ENCODE results near the gene NISCH.

Gene NISCH

GRCh38 chr3:52455283-52456168, at the start of gene NISCH:
NISCH (plus strand) TSS chr3:52455604; CDS start chr3:52455642, 38 bp downstream.
- peak within 1 kb of the TSS; percentile 90 to 99 (median 95) for H3K9ac ChIP-seq
- peak within 1 kb of the TSS; percentile 74 to 94 (median 89) for H3K27ac ChIP-seq
- TF ChIP-seq Cebpa-rat (IDR thresholded peaks at IDR 0.05), result peak in 9 of 11 experiments; percentile 22 to 90 (median 73); a peak in 15 of 22 replicates
- peak within 1 kb of the TSS; percentile 82 to 98 (median 92) for H3K4me3 ChIP-seq
- H3K27me3 ChIP-seq, result no peaks in the 10 kb centered on the region
- no peaks in the 10 kb centered on the region for H3K9me3 ChIP-seq (replicated peaks in 1 of 11)
- peak within 1 kb of the TSS; percentile 95 to 100 (median 98) for H3K4me2 ChIP-seq
- H4K20me1 ChIP-seq, result peaks cover 11 to 40% (median 25%) of the 10 kb centered on the region in 11 experiments; a peak in 17 of 22 replicates
- peaks cover 32 to 39% (median 36%) of the 10 kb centered on the region in 11 experiments for H3K36me3 ChIP-seq
- peaks cover 25 to 74% (median 45%) of the 10 kb centered on the region in 10 experiments for H3K4me1 ChIP-seq

- Histone ChIP-seq H3K4me3 (no peak overlapping the region), H3K9ac (peak overlapping the region in 3 of 11 experiments; percentile 32 to 42 (median 36); a peak in 1 of 22 replicates), H3K27ac (no peak overlapping the region), H3K9me3 (replicated peaks in 1 of 11) (no peaks in the 10 kb centered on the region), H3K4me1 (peaks cover 19 to 35% (median 23%) of the 10 kb centered on the region in 10 experiments), H3K27me3 (no peaks in the 10 kb centered on the region), H4K20me1 (peaks cover 0 to 71% (median 26%) of the 10 kb centered on the region in 11 experiments; a peak in 16 of 22 replicates), H3K36me3 (peaks cover 71 to 77% (median 74%) of the 10 kb centered on the region in 11 experiments), H3K4me2 (no peak overlapping the region)
- TF ChIP-seq Cebpa-rat (IDR thresholded peaks at IDR 0.05), result no peak
Observed at GRCh38 chr3:52406231-52406661, 49.2 kb upstream of the NISCH start.

GRCh38 chr3:52406791-52407510, 48.5 kb upstream of the NISCH start:
- TF ChIP-seq Cebpa-rat (IDR thresholded peaks at IDR 0.05), result no peak
- H3K27ac ChIP-seq, result no peak overlapping the region
- peak overlapping the region in 5 of 11 experiments; percentile 10 to 96 (median 42); a peak in 5 of 22 replicates for H3K9ac ChIP-seq
- H3K9me3 ChIP-seq (replicated peaks in 1 of 11), result no peaks in the 10 kb centered on the region
- H3K4me2 ChIP-seq, result no peak overlapping the region
- no peaks in the 10 kb centered on the region for H3K27me3 ChIP-seq
- H3K36me3 ChIP-seq, result peaks cover 64 to 70% (median 67%) of the 10 kb centered on the region in 11 experiments
- H3K4me3 ChIP-seq, result no peak overlapping the region
- H3K4me1 ChIP-seq, result peaks cover 25 to 42% (median 30%) of the 10 kb centered on the region in 10 experiments
- H4K20me1 ChIP-seq, result peaks cover 0 to 73% (median 32%) of the 10 kb centered on the region in 11 experiments; a peak in 15 of 22 replicates

GRCh38 chr3:52407779-52408178, 47.6 kb upstream of the NISCH start:
- no peak overlapping the region; a peak in 1 of 20 replicates for H3K4me3 ChIP-seq
- H3K4me2 ChIP-seq, result peak overlapping the region; percentile 90 to 99 (median 97); a peak in 16 of 22 replicates
- peaks cover 33 to 50% (median 38%) of the 10 kb centered on the region in 10 experiments for H3K4me1 ChIP-seq
- no peak overlapping the region for H3K27ac ChIP-seq
- H3K9me3 ChIP-seq (replicated peaks in 1 of 11), result no peaks in the 10 kb centered on the region
- TF ChIP-seq Cebpa-rat (IDR thresholded peaks at IDR 0.05), result no peak
- H4K20me1 ChIP-seq, result peaks cover 0 to 73% (median 30%) of the 10 kb centered on the region in 11 experiments; a peak in 16 of 22 replicates
- H3K36me3 ChIP-seq, result peaks cover 56 to 62% (median 59%) of the 10 kb centered on the region in 11 experiments
- H3K9ac ChIP-seq, result peak overlapping the region in 8 of 11 experiments; percentile 91 to 98 (median 95); a peak in 13 of 22 replicates
- H3K27me3 ChIP-seq, result no peaks in the 10 kb centered on the region

- TF ChIP-seq Cebpa-rat (IDR thresholded peaks at IDR 0.05), result no peak
- H3K4me1 ChIP-seq, result peaks cover 39 to 57% (median 45%) of the 10 kb centered on the region in 10 experiments
- H3K36me3 ChIP-seq, result peaks cover 49 to 59% (median 52%) of the 10 kb centered on the region in 11 experiments
- H3K4me2 ChIP-seq, result peak overlapping the region; percentile 90 to 99 (median 97)
- H3K4me3 ChIP-seq, result peak overlapping the region; percentile 87 to 99 (median 96)
- H3K9ac ChIP-seq, result peak overlapping the region; percentile 86 to 98 (median 95); a peak in 21 of 22 replicates
- H4K20me1 ChIP-seq, result peaks cover 0 to 68% (median 28%) of the 10 kb centered on the region in 11 experiments; a peak in 16 of 22 replicates
- peak overlapping the region in 4 of 11 experiments; percentile 85 to 92 (median 90); a peak in 7 of 22 replicates for H3K27ac ChIP-seq
- H3K9me3 ChIP-seq (replicated peaks in 1 of 11), result no peaks in the 10 kb centered on the region
- no peaks in the 10 kb centered on the region for H3K27me3 ChIP-seq
Observed at GRCh38 chr3:52408466-52408865, 46.9 kb upstream of the NISCH start.

- Histone ChIP-seq H3K4me1 (peaks cover 29 to 39% (median 32%) of the 10 kb centered on the region in 10 experiments), H3K9ac (no peak overlapping the region), H3K4me2 (no peak overlapping the region), H3K4me3 (no peak overlapping the region), H3K36me3 (peaks cover 0 to 20% (median 5%) of the 10 kb centered on the region in 11 experiments; a peak in 10 of 22 replicates), H3K27ac (no peak overlapping the region), H3K9me3 (replicated peaks in 1 of 11) (no peaks in the 10 kb centered on the region), H4K20me1 (peaks cover 0 to 18% (median 4%) of the 10 kb centered on the region in 11 experiments; a peak in 10 of 22 replicates), H3K27me3 (no peaks in the 10 kb centered on the region)
- TF ChIP-seq Cebpa-rat (IDR thresholded peaks at IDR 0.05), result no peak
Observed at GRCh38 chr3:52415800-52416199, 39.6 kb upstream of the NISCH start.

GRCh38 chr3:52420388-52420787, 35.0 kb upstream of the NISCH start:
- H3K4me2 ChIP-seq, result no peak overlapping the region
- H4K20me1 ChIP-seq, result peaks cover 0 to 5% (median 0%) of the 10 kb centered on the region in 11 experiments; a peak in 1 of 22 replicates
- peaks cover 0 to 16% (median 0%) of the 10 kb centered on the region in 11 experiments; a peak in 6 of 22 replicates for H3K36me3 ChIP-seq
- no peak overlapping the region for H3K27ac ChIP-seq
- H3K9me3 ChIP-seq (replicated peaks in 1 of 11), result no peaks in the 10 kb centered on the region
- no peak overlapping the region for H3K4me3 ChIP-seq
- H3K9ac ChIP-seq, result no peak overlapping the region
- no peak for TF ChIP-seq Cebpa-rat (IDR thresholded peaks at IDR 0.05)
- peaks cover 0 to 7% (median 0%) of the 10 kb centered on the region in 10 experiments; a peak in 7 of 20 replicates for H3K4me1 ChIP-seq
- H3K27me3 ChIP-seq, result no peaks in the 10 kb centered on the region

GRCh38 chr3:52422669-52423068, 32.7 kb upstream of the NISCH start:
- Histone ChIP-seq H3K4me2 (no peak overlapping the region), H3K36me3 (peaks cover 0 to 16% (median 0%) of the 10 kb centered on the region in 11 experiments; a peak in 4 of 22 replicates), H3K4me1 (peaks cover 0 to 7% (median 0%) of the 10 kb centered on the region in 10 experiments; a peak in 3 of 20 replicates), H3K27ac (no peak overlapping the region), H3K27me3 (no peaks in the 10 kb centered on the region), H3K4me3 (no peak overlapping the region), H4K20me1 (peaks cover 0 to 5% (median 0%) of the 10 kb centered on the region in 11 experiments; a peak in 1 of 22 replicates), H3K9me3 (replicated peaks in 1 of 11) (no peaks in the 10 kb centered on the region), H3K9ac (no peak overlapping the region)
- TF ChIP-seq Cebpa-rat (IDR thresholded peaks at IDR 0.05), result no peak
